Fibroblast of villous mesenchyme (primary cell): ENCODE results near the gene ODC1. TPM values are rescaled to one million over a fixed set of nuclear protein-coding genes. Genes with fewer than 3 reads are reported as not detected.
"Not testable (repeated sequence)": the region's sequence is repeated elsewhere in the genome, so short reads cannot be mapped to it uniquely, and the experiment has no call there.

Source experiments
- DNase-seq: peaks from one replicate; pipeline ENCODE4 v3.0.0-alpha.2; 2010; ENCODE audit warnings: low read depth
- H3K4me3 ChIP-seq: 2 replicates; pipeline ENCODE4 v1.5.1; 2011; ENCODE audit warnings: low read depth, mild to moderate bottlenecking, low read length
- total RNA-seq: library from RNA; depleted of rRNA; stranded (reverse); fragments of >200 nt; gene quantifications from 2 replicates; pipeline ENCODE4 v1.2.3, GENCODE V29; 2012
- TF ChIP-seq, protein P1 (sequence below): IDR thresholded peaks from 2 replicates; pipeline ENCODE4 v1.5.1; 2012; ENCODE audit warnings: low read depth, mild to moderate bottlenecking, low read length; ENCODE audit not compliant: insufficient read depth

Gene ODC1
- total RNA-seq, 1 donor, result 133 TPM

DNA sequence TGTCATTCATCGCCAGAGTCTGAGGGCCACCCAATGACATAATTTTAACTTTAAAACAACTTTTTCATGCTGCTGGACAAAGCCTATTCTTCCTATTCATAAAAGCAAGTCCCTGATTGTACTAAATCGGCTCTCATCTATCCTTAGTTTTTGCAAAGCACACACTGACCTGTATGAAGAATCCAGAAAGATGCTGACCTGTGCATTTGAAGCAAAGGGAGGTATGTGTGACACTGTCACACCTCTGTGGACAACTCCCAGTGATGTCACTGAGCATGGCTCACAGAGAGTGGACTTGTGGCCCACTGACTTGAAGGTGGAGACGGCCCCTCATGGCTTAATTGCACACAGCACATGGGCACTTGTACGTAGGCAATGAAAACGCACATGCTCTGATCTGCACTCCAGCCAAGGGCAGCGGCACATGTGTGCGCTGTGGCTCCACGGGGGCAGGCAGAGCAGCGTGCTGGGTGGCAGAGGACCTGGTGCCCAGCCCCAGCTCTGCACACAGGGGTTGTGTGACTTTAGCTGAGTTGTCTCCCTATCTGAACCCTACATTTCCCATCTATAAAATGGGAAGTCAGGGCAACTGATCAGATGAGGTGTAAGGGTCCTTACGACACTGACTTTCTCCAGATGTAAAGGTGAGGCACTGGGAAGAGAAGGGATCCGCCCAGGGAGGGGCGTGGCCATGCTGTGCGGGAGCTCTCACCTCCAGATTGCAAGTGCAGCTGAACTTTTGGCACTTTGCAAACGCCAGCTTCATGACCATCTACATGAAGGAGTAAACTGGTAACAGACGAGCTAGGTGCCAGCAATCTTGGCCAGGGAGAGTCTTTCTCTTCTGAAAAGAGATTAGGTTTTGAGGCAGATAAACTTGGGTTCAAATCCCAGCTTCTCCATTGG, 14.3 kb upstream of the ODC1 start:
- H3K4me3 ChIP-seq, result no peak overlapping the region
- DNase-seq, result no peak
- TF ChIP-seq, protein P1, sequence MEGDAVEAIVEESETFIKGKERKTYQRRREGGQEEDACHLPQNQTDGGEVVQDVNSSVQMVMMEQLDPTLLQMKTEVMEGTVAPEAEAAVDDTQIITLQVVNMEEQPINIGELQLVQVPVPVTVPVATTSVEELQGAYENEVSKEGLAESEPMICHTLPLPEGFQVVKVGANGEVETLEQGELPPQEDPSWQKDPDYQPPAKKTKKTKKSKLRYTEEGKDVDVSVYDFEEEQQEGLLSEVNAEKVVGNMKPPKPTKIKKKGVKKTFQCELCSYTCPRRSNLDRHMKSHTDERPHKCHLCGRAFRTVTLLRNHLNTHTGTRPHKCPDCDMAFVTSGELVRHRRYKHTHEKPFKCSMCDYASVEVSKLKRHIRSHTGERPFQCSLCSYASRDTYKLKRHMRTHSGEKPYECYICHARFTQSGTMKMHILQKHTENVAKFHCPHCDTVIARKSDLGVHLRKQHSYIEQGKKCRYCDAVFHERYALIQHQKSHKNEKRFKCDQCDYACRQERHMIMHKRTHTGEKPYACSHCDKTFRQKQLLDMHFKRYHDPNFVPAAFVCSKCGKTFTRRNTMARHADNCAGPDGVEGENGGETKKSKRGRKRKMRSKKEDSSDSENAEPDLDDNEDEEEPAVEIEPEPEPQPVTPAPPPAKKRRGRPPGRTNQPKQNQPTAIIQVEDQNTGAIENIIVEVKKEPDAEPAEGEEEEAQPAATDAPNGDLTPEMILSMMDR, result no peak

DNA sequence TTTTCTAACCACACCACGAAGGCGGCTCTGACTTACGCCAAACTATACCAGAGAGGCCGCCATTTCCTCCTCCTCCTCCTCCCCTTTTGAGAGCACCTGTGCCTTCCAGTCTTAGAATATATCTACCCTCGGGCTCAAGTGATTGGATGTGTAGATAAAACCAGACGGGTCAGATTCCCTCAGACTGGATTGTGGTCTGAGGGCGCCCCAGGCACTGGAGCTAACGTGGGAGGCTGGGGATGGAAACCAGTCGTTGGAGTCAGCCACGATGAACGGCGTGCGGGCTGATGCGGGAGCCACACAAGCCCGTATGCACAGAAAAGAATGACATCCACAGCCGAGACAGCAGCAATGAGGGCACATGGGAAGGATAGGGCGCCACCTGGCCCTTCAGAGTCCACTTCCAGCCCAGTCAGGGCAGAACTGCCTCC, 12.3 kb upstream of the ODC1 start:
- TF ChIP-seq, protein P1, result no peak
- no peak overlapping the region for H3K4me3 ChIP-seq
- DNase-seq, result no peak

DNA sequence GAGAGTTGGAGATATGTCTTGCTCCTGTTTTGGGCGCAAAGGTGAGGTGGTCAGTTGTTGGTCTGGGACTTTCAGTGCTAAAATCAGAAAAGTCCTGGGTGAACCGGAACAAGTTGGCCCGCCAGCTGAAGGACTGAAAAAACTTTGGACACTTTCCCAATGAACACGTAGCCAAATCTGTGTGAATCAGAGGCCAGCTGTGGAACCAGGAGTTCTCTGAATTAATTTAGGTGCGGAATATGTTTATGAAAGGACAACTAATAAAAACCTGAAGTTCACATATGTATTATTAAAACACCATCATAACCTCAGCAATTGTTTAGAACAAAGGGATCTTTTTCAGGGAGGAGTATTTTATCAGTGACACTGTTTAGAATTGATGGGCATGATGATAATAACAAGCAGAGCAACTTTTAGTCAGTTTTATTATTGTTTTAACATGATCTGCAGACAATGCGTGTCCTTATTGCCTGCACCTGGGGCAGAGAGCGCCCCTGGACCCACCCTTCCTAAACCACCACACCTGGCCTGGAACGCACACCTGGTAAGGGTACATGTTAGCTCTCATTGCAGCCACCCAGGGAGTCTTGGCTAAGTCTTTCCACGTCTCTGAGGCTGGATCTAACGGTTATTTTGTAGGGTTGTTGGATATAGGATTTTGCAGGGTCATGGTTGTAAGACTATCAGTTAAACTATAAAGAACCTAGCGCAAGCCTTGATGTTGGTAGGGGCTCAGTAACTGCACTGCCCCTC, 9.9 kb upstream of the ODC1 start:
- H3K4me3 ChIP-seq, result no peak overlapping the region
- TF ChIP-seq, protein P1, result no peak
- DNase-seq, result no peak

DNA sequence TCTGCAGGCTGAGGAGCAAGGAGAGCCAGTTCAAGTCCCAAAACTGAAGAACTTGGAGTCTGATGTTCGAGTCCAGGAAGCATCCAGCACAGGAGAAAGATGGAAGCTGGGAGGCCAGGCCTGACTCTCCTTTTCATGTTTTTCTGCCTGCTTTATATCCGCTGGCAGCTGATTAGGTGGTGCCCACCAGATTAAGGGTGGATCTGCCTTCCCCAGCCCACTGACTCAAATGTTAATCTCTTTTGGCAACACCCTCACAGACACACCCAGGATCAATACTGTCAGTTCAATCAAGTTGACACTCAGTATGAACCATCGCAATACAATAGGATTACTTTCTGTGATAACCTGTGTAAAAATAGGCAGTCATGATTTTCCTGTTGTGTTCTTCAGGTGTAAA, 9.1 kb upstream of the ODC1 start:
- not testable (repeated sequence) for DNase-seq, H3K4me3 ChIP-seq

DNA sequence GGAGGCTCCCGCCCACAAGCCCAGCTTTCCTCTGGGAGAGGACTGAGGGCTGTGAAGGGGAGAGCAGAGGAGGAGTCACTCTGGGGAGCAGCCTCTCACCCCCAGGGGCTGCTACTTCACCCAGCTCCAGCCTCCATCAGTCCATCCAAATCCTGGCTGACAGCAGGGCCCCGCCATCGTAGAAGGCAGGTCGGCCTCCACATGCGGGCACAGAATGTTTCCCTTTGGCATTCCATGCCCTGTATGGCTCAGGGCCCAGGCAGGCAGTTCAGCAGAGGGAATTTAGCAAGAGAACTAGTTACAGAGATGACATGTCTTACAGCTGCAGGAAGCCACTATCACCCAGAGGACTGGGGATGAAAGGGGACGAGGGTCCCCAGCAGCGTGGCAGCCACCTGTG, 6.4 kb upstream of the ODC1 start:
- H3K4me3 ChIP-seq, result no peak overlapping the region
- DNase-seq, result no peak
- TF ChIP-seq, protein P1, result no peak

DNA sequence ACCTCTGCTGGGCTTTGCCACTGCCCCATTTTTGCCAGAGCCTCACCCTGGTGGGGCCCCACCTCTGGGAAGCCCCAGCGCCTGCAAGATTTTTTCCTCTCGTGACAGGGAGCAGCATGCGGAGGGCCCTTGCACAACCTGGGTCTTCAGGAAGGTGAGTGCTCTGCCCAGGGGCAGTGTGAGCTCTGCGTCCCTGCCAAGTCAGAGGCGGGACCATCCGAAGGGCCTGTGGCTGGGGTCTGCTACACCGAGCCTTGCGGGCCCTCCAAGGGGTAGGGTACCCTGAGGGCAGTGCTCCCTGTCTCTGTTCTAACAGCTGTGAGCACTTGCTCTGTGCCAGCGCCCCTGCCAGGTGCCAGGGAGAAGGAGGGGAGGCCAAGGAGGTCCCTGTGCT, 5.8 kb upstream of the ODC1 start:
- TF ChIP-seq, protein P1, result no peak
- H3K4me3 ChIP-seq, result no peak overlapping the region
- no peak for DNase-seq

DNA sequence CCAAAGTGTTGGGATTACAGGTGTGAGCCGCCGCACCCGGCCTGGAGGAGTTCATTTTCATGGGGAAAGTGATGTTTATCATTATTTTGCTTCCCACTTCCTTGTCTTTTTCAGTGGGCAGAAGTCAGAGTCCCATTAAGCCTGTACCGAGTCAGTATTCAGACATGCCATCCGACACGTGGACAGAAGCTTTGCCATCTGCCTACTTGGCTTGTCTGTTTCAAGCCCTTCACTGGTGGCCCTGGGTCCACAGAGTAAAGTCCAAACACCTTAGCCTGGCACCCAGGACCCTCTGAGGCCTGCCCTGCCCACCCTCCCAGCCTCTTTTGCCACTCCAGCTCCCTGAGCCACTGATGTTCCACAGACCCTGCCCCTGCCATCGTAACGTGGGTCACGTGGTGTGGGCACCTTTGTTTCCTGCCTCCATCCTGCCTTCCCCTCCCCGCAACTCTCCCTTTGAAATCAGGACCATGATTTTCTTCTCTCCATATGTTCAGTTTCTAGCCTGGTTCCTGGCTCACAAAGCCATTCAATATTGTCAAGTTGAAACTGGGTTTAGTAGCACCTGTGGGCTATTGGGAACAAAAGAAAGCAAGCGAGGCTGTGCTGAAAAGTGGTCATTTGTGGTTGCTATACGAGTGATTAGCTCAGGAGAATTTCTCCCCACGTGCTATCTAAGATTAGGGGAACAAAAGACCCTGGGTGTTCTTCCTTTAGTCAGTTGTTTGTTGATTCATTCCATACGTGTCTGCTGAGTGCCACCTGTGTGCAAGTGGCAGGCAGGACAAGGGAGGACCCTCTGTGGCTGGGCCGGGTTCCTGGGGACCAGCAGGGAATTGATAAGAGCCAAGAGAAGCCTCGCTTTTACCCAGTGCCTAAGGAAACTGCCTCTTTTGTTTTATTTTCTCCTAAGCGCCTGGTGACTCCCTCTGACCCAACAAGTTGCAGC, 5.1 kb upstream of the ODC1 start:
- TF ChIP-seq, protein P1, result no peak
- no peak overlapping the region for H3K4me3 ChIP-seq
- DNase-seq, result no peak
